Spinal cord (tissue), 10 donors: ENCODE data around the gene RGMB. TPM values are rescaled to one million over a fixed set of nuclear protein-coding genes. Genes with fewer than 3 reads are reported as not detected.

Experiments
- DNase-seq, 6 donors: peaks; one replicate each; pipeline versions ENCODE4 v3.0.0 to v3.0.0-alpha.2; 2013 to 2015; ENCODE audit warnings: low spot score in 6 of 6, low read depth in 4 of 6
- H3K27ac ChIP-seq: one replicate; pipeline ENCODE4 v1.5.1; 2013; ENCODE audit warnings: low read depth, low read length, control low read depth
- H3K27me3 ChIP-seq: one replicate; pipeline ENCODE4 v1.6.1; 2013; ENCODE audit warnings: low read length; ENCODE audit not compliant: control insufficient read depth, insufficient read depth
- H3K36me3 ChIP-seq: one replicate; pipeline ENCODE4 v1.6.1; 2013; ENCODE audit warnings: low read length; ENCODE audit not compliant: control insufficient read depth, insufficient read depth
- H3K4me1 ChIP-seq: one replicate; pipeline ENCODE4 v1.6.1; 2013; ENCODE audit warnings: low read length; ENCODE audit not compliant: control insufficient read depth, insufficient read depth
- H3K4me3 ChIP-seq: one replicate; pipeline ENCODE4 v1.5.1; 2013; ENCODE audit warnings: low read depth, low read length, control low read depth
- H3K9me3 ChIP-seq: one replicate; pipeline ENCODE4 v1.6.1; 2013; ENCODE audit warnings: low read length; ENCODE audit not compliant: control insufficient read depth, insufficient read depth
- WGBS: methylation state at CpG from one replicate; pipeline ENCODE4 v1.1.5; 2013; ENCODE audit warnings: missing lambda C conversion rate; ENCODE audit not compliant: insufficient coverage; 5-methylcytosine and 5-hydroxymethylcytosine counted together
- polyA plus RNA-seq, 2 donors: library from polyadenylated mRNA; unstranded; fragments of 120-200 nt; gene quantifications; one replicate each; pipeline ENCODE4 v1.2.1, GENCODE V29; 2013; ENCODE audit not compliant: insufficient read length in 2 of 2
- total RNA-seq, 2 donors: library from RNA; depleted of rRNA in 1 of 2; stranded (reverse); fragments of 120-200 nt in 1 of 2; fragments of >200 nt in 1 of 2; gene quantifications; one replicate each; pipeline versions ENCODE4 v1.2.3 to v1.2.4, GENCODE V29; 2013 to 2014
- donor health status: healthy.

The RGMB gene
- total and polyA plus RNA-seq, 4 donors: 30.1 to 57.9 (median 40.8) TPM

DNA sequence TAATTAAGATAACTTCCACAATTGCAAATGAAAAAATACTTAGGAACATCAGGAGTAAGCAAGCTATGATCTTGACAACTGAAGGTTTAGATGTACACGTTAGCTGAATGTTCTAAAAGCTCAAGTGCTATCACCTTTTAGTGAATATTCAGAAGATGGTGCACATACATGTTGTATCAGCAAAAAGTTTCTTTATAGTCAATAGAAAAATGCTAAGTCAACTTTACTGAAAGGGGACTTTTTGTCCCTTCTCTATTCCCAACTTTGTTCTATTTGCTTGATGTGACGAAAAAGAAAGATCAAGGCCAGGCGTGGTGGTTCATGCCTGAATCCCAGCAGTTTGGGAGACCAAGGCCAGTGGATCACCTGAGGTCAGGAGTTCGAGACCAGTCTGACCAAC is 7.6 kb upstream of the RGMB start:
- H3K36me3 ChIP-seq: peaks cover 2% of the 10 kb centered on the region
- no peaks in the 10 kb centered on the region for H3K27me3 ChIP-seq
- H3K27ac ChIP-seq: no peak overlapping the region
- DNase-seq: no peak
- no peaks in the 10 kb centered on the region for H3K9me3 ChIP-seq
- 97% methylated on average over 3 of the region's 4 CpGs for WGBS
- no peak overlapping the region for H3K4me3 ChIP-seq
- H3K4me1 ChIP-seq: peaks cover 21% of the 10 kb centered on the region

DNA sequence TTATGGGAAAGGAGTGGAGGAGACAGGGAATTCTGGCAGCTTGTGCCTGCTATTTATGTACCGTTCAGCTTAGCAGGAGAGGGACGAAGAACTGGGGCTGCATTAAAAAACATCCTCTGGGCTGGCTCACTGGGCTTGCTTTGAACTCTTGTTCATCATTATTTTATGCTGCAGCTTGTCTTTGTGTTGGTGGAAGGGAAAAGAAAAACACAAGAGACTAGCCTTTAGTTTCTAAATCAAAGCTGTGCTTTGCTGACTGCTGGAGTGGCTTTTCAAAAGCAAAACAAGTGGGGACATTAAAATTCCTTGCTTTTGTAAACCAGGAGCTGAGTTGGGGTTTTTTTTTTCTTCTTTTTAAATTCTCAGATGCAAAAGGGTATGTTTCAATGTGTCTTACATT is 5.9 kb upstream of the RGMB start:
- Histone ChIP-seq H3K4me3 (peak overlapping the region; percentile 83), H3K9me3 (no peaks in the 10 kb centered on the region), H3K27ac (no peak overlapping the region), H3K27me3 (no peaks in the 10 kb centered on the region), H3K36me3 (peaks cover 2% of the 10 kb centered on the region), H3K4me1 (peaks cover 21% of the 10 kb centered on the region)
- 19% methylated on average over 2 of the region's 2 CpGs for WGBS
- peak in 2 of 6 donors; percentile 62 to 67 for DNase-seq

DNA sequence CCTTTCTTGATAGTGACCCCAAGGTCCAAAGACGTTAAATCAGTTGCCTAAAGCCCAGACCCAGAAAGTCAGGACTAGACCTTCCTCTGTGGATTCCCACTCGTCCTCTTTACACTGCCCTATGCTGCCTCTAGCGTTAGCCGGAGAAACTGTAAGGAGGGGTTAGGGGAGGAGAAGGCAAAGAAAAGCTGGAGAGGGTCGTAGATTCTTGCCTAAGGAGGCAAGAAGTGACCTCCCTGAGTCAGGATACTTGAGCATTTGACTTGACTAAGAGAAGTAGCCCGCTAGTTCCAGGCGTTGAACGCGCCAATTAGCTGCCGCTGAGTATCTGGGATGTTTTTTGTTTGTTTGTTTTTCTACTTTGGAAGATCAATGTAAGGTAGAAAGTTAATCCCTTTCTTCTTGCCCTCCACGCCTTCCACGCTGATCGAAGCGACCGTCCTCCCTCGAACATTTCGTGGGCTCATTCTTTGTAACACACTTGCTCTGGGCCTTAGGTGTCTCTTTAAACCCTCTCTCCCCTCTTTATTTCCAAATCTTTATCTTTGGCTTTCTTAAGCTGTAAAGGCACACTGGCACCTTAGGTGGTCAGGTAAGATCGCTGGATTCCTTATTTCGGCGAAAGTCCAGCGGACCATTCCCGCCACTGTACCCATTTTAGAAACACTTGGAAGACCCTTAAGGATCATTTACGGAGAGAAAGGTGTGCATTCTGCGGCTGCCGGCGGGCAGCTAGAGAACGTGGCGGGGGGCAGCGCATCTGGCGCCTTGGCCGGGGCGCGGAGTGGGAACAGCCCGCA is 5.1 kb upstream of the RGMB start:
- DNase-seq: peak in 5 of 6 donors; percentile 65 to 95 (median 71)
- H3K36me3 ChIP-seq: peaks cover 2% of the 10 kb centered on the region
- H3K27ac ChIP-seq: peak overlapping the region; percentile 95
- H3K27me3 ChIP-seq: no peaks in the 10 kb centered on the region
- peaks cover 27% of the 10 kb centered on the region for H3K4me1 ChIP-seq
- WGBS: 0% methylated on average over 29 of the region's 34 CpGs
- H3K9me3 ChIP-seq: no peaks in the 10 kb centered on the region
- H3K4me3 ChIP-seq: peak overlapping the region; percentile 83

DNA sequence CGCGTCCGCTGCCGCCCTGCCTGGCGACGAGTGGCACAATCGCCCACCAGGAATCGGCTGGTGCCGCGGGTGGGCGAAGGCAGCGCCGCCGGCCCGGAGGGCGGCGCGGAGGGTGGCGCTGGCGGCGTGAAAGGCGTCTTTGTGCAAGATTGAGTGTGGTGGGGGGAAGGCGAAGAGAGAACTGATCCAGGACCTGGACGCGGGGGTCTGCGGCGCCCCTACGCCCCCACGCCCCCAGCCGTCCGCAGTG is 4.6 kb upstream of the RGMB start:
- Histone ChIP-seq H3K9me3 (no peaks in the 10 kb centered on the region), H3K4me1 (peaks cover 27% of the 10 kb centered on the region), H3K36me3 (peaks cover 2% of the 10 kb centered on the region), H3K27me3 (no peaks in the 10 kb centered on the region), H3K4me3 (peak overlapping the region; percentile 83), H3K27ac (peak overlapping the region; percentile 95)
- WGBS: 0% methylated on average over 29 of the region's 31 CpGs
- peak in 1 of 6 donors; percentile 43 for DNase-seq

DNA sequence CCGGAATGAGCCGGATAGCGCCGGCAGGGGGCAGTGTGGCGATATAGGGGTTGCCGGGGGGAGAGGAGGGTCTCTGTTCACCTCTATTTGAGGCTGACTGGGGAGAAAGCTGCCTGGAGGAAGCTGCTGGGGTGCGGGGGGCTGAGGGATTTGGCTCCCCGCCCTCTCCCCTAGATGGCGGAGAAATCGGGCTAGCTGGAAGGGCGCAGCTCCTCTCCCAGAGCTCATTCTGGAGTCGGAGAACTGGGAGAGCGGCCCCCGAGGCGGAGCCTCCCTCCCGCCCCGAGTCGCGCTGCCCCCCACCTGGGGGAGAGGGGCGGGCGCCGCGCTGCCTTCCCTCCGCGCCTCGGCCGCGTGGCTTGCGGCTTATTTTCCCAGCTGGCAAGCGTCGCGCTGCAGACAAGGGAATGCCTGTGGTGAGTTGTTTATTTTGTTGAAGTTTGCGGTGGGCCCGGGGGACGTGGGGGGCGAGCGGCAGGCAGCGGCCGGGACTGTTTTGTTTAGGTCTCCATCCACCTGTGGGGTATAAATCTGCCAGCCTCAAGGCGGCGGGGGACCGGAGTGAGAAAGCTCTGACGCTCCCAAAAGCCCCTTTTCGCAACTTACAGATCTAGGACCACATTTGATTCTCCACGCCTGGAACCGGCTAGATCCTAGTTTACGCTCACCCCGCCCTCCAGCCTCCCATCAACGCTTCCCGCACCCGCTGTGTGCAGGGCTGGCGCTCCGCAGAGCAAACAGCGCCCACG is 4.1 kb upstream of the RGMB start:
- peaks cover 27% of the 10 kb centered on the region for H3K4me1 ChIP-seq
- peak overlapping the region; percentile 95 for H3K27ac ChIP-seq
- H3K27me3 ChIP-seq: no peaks in the 10 kb centered on the region
- H3K9me3 ChIP-seq: no peaks in the 10 kb centered on the region
- peak in 4 of 6 donors; percentile 67 to 92 (median 82) for DNase-seq
- H3K4me3 ChIP-seq: peak overlapping the region; percentile 83
- WGBS: under 1% methylated on average over 47 of the region's 55 CpGs
- peaks cover 2% of the 10 kb centered on the region for H3K36me3 ChIP-seq

DNA sequence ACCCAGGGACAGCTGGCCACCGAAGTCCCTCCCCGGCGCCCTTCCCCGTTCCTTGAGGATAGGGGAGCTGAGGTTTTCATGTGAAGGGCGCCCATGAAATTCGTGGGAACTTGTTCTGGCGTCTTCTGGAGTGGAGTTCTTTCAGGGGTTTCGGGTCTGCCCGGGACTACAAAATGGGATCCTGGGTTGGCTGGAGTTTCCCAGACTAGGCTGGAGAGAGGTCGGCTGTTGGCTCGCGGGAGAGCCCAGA is 3.6 kb upstream of the RGMB start:
- peak overlapping the region; percentile 95 for H3K27ac ChIP-seq
- H3K9me3 ChIP-seq: no peaks in the 10 kb centered on the region
- DNase-seq: peak in 2 of 6 donors; percentile 63 to 74
- 0% methylated on average over 12 of the region's 12 CpGs for WGBS
- H3K27me3 ChIP-seq: no peaks in the 10 kb centered on the region
- peaks cover 2% of the 10 kb centered on the region for H3K36me3 ChIP-seq
- H3K4me1 ChIP-seq: peaks cover 27% of the 10 kb centered on the region
- H3K4me3 ChIP-seq: peak overlapping the region; percentile 83

DNA sequence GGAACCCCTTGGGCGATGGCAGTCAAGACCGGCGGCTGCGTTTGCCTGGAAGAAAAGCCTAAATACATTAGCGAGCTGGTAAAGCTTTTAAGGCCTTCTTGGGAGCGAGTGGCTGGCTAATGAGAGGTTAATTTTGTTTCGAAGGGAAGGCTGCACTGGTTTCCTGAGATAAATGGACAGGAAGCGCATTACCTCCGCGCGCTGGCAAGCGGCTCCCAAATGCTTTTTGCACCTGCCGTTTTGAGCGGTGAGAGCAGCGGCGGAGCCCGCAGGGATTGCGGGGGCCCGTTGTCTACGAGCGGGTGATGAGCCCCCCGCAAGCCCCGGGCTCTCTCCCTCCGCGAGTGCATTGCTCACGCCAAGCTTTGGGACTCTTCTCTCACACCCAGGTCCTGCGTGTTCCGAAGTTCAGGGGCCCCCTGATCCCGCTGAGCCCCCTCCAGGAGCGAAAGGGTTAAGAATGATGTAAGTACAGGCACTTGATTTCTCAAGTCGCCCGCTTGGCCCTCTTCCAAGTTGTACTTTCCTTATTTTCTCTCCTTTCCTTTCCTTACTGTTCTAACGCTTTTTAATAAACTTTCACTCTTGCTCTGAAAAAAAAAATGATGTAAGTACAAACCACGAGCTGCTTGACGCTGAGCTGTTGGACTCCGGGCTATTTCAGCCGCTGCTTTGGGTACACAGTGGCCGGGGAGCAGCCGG is 3.1 kb upstream of the RGMB start:
- H3K4me1 ChIP-seq: peaks cover 27% of the 10 kb centered on the region
- DNase-seq: peak in 5 of 6 donors; percentile 64 to 87 (median 83)
- peak overlapping the region; percentile 83 for H3K4me3 ChIP-seq
- H3K36me3 ChIP-seq: peaks cover 2% of the 10 kb centered on the region
- no peaks in the 10 kb centered on the region for H3K9me3 ChIP-seq
- no peaks in the 10 kb centered on the region for H3K27me3 ChIP-seq
- WGBS: 0% methylated on average over 30 of the region's 39 CpGs
- peak overlapping the region; percentile 95 for H3K27ac ChIP-seq

DNA sequence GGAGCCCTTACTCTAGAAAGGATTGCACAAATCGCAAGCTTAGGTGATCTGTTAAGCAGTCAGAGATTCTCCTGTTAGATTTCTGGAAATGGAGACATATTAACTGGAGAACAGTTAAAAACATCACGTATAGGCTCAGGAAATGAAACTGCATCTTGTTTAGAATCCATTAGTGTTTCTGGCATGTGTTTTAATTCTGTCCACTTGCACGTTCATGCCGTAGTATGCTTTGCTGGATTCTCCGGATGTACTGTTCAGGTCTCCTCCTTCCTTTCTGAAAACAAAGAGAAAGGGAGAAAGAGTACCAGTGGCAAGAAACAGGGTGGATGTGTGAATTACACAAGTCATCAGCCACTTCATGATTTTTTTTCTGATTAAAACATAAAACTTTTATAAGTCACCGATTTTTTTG is 2.5 kb upstream of the RGMB start:
- H3K4me3 ChIP-seq: peak overlapping the region; percentile 83
- peaks cover 2% of the 10 kb centered on the region for H3K36me3 ChIP-seq
- WGBS: 0% methylated on average over 2 of the region's 6 CpGs
- peaks cover 27% of the 10 kb centered on the region for H3K4me1 ChIP-seq
- DNase-seq: peak in 1 of 6 donors; percentile 76
- H3K9me3 ChIP-seq: no peaks in the 10 kb centered on the region
- H3K27ac ChIP-seq: peak overlapping the region; percentile 95
- no peaks in the 10 kb centered on the region for H3K27me3 ChIP-seq

DNA sequence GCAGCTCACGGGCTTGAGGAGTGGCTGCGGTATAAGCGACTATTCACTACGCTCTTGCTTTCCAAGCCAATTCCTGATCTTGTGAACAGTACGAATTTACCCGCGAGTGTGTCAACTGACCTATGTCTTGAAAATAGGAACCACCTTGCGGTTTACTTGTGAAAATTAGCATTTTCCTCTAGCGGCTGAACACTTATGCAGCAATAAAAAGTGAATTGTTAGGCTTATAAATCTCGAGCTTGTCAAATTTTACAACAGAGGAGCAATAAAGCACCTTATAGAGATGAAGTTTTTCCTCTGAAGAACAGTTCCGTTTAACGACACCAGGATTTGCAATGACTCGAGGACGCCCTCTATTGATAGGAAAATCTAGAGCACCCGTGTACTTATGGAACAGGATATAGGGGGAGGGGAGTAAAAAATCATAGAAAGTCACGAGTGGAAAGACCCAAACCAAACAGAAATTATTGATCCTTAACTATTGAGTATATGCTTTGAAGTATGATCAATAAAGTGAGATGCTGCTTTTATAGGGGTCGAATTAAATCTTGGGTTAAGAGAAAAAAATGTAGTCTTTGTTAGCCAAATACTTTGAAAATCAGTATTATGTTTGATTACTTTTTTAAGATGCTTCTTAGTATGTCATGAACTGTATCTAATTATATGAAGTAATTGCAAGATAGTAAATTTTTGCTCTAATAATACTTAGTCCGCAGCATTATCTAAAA is 1.9 kb upstream of the RGMB start:
- 0% methylated on average over 13 of the region's 18 CpGs for WGBS
- Histone ChIP-seq H3K27me3 (no peaks in the 10 kb centered on the region), H3K4me1 (peaks cover 28% of the 10 kb centered on the region), H3K9me3 (no peaks in the 10 kb centered on the region), H3K27ac (peak overlapping the region; percentile 95), H3K4me3 (peak overlapping the region; percentile 83), H3K36me3 (peaks cover 2% of the 10 kb centered on the region)
- peak in 4 of 6 donors; percentile 89 to 98 (median 94) for DNase-seq
